ENCODE data around the gene MSMO1.
"Not testable (repeated sequence)": the region's sequence is repeated elsewhere in the genome, so short reads cannot be mapped to it uniquely, and the experiment has no call there.

Gene MSMO1

DNA sequence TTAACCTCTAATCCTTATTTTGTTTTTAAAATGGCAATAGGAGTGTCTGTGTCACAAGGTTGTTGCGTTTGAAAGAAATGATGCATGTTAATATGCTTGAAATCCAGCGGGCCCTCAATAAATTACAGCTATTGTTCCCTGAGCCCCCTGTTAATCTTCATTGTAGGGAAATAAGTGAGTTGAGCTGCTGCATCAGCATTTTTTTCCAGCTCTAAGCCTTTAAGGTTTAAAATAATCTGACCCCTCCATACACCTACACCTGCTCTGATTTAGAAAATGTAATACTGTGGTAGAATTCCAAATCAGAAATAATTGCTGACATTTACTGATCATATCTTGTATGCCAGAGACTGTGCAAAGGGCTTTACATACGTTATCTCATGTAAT is 2.6 kb upstream of the MSMO1 start:
- no peak for DNase-seq (ENCODE audit: low spot score)

DNA sequence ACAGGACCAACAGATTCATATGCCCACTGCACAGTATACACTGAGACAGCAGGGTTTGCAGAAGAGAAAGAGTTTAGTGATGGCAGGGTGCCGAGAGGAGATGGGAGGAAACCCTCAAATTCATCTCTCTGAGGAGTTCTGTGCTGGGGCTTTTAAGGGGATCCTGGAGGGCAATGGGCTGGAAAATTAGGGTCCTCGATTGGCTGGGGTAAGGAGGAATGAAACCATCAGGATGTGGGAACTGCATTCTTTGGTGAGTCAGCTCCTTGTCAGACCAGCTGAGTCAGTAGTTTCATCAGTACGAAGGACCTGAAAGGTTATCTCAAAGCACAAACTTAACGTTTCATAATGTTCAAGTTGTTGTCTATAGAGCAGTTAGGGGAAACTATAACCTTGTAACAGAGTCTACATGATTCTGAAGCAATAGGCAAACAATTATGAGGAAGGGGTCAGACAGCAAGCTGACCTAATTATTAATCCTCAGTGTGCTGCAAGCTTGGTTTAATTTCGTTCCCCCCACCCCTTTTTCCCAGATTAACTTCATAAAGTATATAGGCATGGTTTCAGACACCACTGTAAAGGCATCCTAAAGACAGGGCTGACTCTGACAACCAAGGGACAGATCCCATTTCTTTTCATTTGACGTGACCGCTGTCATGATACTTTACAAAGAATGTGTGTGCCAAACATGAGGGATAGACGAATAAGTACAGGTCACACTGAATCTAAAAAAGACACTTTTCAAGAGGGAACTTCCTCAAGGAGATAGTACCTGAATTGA is 1.5 kb upstream of the MSMO1 start:
- peak; percentile 19 for DNase-seq (ENCODE audit: low spot score)

DNA sequence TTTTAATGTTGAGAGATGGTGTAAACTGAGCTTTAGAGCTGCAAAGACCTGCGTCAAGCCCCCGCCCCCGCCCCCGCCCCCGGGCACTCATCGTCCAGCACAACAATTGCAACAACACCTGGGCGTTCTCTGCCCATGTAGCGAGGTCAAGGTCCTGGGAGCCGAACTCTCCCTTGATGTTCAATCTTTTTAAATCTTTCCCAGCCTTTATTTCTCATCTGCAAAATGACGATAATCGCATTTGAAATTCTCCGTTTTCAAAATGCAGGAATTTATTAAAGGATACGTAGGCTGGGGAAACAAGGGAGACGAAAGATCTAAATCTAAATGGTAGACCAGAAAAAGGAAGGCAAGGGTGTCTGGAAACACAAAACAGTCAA is 648 bp upstream of the MSMO1 start:
- peak; percentile 24 for DNase-seq (ENCODE audit: low spot score)

DNA sequence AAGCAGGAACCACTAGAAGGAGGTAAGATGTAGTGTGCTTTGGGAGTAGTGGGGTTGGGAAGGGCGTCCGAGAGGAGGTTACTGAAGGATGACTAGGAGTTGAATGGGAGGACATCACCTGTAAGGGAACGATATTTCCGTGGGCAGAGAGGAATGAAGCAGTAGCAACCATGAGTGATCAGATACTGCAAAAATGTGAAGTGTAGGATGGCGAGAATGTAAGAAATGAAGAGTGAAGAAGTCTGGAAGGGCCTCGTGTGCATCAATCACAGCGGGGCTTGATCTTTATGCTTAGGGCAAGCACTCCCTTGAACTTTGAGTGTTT is 594 bp downstream of the MSMO1 start:
- DNase-seq (ENCODE audit: low spot score), result peak; percentile 36

DNA sequence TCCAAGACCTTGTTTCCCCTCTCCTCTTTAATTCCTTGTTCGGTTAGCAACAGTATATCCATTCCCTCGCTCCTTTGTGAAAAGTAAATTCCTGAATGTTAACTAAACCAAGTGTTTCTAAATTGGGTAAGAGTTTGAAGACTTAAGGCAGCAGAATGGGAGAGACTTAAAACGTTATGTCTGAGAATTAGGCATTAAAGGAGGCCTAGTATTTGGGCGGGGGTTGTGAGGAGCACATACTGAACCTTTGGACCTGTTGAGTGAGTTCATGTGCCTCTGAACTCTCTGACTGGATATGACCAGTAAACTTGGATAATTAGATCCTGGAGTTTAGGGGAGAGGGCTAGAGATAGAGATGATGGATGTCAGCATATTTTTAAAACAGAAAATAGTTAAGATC is 1.2 kb downstream of the MSMO1 start:
- no peak for DNase-seq (ENCODE audit: low spot score)

DNA sequence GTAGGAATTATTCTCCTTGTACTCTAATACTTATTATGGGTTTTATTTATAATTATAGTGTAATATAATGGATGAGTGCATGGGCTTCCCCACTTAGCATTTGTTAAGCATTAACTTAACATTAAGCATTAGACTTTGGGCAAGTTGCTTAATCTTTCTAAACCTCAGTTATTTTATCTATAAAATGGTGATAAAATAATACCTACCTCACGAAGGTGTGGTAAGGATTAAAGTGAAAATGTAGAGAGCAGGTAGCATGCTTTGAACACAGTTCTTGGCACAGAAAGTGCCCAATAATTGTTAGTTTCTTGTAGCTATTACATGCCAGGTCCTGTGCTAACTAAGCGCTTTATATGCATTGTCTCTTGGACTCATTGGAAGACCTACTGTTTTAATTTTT is 2.6 kb downstream of the MSMO1 start:
- DNase-seq (ENCODE audit: low spot score), result no peak

DNA sequence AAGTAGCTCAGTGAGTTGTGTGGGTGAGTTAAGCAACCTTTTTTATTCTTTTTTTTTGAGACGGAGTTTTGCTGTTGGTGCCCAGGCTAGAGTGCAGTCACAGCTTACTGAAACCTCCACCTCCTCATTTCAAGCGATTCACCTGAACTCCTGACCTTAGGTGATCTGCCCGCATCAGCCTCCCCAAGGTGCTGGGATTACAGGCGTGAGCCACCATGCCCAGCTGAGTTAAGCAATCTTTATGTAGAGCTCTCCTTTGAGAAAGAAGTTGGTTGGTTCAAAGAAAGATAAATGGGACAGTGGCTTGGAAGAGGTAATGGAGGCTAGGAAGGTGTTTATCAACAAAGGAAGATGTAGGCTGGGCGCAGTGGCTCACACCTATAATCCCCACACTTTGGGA is 3.2 kb downstream of the MSMO1 start:
- DNase-seq (ENCODE audit: low spot score), result no peak

DNA sequence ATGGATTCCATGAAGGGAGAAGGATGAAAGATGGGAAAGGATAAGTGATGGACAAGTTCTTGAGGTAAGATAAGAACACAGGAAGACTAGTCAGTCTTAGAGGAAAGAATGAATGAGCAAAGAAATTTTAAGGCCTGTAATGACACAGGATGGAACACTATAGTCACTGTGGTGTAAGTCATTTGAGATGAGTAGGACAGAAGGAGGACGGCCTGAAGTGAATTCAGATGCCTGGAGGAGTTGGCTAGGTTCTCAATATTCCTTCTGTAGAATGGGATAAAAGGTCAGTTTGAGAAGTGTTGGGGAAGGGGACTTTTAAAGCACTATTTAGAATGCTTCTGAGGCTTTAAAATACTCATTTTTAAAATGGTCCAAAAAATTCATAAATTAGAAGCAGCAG is 3.9 kb downstream of the MSMO1 start:
- DNase-seq (ENCODE audit: low spot score), result no peak

DNA sequence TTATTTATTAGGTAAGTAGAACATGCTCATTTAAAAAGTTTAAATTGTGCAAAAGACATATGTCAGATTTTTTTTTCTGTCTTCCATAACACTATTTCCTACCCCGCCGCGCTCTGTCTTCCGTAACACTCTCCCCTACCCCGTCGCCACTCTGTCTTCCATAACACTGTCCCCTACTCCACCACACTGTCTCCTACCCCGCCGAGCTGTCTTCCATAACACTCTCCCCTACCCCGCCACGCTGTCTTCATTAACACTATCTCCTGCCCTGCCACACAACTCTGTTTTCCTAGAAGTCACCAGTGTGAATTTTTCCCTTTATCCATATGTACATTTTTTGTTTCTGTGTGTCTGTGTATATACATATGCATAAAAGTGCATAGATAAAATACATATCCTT is 4.4 kb downstream of the MSMO1 start:
- no peak for DNase-seq (ENCODE audit: low spot score)

DNA sequence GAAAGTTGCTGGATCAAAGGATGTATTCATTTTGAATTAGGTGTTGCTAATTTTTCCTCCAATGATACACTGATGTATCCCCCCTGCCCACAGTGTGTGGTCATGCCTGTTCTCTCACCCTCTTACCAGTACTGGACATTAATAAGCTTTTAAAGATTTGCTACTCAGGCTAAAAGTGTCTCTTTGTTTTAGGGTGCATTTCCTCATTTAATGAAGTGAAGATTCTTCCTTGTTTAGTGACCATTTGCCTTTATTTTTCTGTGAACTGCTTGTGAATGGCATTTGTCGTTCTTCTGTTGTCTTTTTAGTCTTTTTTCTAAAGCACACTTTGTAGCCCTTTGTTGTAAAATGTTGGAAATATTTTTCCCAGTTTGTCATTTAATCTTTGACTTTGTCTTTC is 5.0 kb downstream of the MSMO1 start:
- no peak for DNase-seq (ENCODE audit: low spot score)

DNA sequence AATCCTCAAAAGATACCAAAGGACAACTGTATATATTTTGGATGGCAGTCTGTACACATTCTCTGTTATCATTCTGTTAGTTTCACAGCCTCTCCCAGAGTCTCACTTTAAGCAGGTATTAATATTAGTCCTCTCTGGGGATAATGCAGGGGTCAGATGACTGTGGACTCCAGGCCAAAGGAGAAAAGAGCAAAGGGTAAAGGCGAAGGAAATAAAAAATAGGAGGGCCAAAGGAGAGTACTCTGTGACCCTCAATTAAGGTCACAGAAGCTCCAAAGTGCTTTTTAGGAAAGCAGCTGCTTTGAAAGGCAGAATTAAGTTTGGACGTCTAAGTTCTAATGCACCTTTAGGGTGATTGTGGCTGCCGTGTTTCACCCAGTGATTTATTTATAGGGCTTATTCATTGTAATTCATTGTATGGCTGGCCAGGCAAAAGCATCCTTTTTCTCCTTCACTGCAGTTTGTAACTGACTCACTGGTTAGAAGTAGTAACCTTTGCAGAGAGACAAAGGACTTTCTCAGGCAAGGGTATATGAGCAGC is 7.8 kb downstream of the MSMO1 start:
- DNase-seq (ENCODE audit: low spot score), result no peak

DNA sequence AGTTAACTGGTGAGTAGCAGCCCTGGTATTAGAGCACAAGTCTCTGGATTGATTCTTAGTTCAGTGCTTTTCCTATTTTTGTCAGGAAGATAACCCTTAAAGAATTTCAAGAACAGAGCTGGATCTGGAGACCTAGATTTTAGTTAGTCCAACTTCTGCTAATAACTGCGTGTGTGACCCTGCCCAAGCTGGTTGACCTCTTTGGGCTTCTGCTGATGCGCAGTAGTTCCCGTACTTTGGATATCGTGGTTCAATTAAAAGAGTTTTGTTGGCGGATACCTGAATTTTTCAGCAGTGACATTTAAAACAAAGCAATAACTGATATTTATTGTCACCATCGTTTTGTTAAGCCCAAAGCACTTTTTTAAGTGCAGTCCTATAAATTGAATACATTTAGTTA is 9.3 kb downstream of the MSMO1 start:
- no peak for DNase-seq (ENCODE audit: low spot score)

DNA sequence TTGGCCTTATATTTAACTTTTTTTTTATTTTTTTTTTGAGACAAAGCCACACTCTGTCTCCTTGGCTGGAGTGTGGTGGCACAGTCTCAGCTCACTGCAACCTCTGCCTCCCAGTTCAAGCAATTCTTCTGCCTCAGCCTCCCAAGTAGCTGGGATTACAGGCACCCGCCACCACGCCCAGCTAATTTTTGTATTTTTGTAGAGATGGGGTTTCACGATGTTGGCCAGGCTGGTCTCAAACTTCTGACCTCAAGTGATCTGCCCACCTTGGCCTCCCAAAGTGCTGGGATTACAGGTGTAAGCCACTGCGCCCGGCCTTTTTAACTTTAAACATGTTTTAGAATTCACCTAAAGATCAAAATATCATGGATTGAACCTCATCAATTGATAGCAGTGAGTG is 14.9 kb downstream of the MSMO1 start:
- DNase-seq (ENCODE audit: low spot score), result not testable (repeated sequence)

DNA sequence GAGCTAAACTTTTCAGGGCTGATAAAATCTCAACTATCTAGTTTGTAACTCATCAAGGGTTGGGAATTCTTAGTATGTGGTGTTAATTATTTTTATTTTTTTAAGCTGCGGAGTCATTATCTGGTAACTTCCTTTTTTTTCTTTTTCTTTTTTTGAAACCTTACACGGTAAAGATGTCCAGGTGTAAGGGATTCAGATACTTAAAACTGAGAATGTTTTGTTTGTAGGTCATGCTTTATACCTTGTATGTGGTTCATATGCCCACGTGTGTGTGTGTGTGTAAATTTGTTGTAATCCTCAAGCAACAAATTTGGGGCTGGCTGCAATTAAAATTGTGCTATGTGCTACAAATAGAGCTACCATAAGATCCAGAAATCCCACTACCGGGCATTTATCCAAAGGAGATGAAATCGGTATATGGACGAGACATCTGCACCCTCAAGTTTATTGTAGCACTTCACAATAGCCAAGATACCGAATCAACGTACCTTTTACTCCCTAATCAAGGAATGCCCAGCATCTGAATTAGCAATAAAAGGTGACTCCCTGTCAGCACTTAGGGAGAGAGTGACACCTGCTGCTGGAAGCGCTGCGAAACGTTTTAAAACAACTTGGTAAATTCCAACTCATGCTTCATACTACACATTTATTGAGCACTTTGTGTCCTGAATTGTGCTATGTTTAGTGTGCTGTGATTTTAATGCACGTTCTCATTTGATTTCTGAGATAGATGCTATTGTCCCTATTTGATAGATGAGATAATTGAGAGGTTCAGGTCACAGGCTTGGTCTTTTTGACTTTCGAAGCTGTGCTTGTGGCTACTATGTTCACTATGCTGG is 16.1 kb downstream of the MSMO1 start:
- DNase-seq (ENCODE audit: low spot score), result no peak

DNA sequence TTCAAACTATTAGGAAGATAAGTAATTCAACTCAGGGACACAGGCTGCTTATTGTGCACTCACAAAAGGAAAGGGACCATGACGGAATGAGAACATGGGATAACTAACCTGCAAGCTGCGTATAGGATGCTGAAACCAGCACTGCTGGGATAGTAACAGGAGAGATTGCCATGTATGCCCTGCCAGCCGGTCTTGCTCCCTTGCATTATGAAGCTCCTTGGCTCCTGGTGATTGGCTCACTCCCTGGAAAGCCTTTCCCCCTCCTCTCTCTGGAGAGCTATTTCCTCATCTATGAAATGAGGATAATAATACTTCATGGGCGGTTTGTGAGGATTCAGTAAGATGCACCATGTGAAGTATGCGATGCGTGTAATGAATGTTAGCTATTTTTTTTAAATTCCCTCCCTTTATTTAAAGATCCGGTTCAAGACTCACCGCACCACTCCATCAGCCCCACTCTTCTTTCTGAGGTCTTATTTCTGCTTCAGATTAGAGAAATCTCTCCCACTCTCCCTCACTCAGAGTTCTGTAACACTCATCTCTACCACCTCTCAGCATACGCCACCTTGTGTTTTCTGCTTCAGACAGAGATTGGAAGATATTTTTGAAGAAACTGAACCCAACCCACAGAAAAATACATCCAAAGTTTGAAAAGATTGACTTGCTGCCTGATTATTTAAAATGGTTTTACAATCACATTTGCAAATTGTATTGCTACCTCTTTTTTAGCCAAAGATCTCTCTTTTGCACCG is 18.4 kb downstream of the MSMO1 start:
- DNase-seq (ENCODE audit: low spot score), result no peak

DNA sequence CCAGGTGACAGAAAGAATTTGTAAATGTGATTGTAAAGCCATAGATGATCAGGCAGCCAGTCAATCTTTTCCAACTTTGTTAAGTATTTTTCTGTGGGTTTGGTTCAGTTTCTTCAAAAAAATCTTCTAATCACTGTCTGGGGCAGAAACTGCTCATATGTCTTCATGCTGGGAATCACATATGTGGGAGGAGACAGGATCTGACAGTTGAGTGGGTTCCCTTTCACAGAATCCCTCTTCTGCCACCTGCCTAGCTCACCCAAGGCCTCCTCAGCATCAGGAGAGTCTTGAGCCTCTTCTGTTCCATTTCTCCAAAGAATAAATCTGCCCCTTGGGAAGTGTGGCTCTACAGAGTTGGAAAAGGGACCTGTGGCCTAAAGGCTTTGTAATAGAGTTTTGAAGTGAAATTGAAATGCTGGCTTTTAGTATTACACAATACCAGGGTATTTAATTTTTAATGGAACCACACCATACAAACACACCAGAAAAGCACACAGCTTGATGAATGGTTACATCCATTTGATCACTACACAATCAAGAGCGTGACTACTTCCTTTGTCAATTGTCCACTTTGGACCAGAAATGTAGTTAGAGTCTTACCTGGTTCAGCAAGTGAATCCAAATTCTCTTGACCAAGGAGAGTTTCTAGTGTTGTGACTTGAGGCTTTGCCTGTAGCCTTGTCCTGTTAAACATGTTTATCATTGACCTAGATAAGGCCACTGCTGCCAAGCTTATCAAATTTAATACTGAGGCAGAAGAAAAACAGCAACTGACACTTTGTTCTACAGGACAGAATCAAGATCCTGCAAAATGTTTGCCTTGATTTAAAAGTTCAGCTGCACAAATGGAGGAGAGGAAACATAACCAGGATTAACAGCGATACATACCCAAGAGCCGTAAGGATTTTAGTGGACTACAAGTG is 20.4 kb downstream of the MSMO1 start:
- no peak for DNase-seq (ENCODE audit: low spot score)

DNA sequence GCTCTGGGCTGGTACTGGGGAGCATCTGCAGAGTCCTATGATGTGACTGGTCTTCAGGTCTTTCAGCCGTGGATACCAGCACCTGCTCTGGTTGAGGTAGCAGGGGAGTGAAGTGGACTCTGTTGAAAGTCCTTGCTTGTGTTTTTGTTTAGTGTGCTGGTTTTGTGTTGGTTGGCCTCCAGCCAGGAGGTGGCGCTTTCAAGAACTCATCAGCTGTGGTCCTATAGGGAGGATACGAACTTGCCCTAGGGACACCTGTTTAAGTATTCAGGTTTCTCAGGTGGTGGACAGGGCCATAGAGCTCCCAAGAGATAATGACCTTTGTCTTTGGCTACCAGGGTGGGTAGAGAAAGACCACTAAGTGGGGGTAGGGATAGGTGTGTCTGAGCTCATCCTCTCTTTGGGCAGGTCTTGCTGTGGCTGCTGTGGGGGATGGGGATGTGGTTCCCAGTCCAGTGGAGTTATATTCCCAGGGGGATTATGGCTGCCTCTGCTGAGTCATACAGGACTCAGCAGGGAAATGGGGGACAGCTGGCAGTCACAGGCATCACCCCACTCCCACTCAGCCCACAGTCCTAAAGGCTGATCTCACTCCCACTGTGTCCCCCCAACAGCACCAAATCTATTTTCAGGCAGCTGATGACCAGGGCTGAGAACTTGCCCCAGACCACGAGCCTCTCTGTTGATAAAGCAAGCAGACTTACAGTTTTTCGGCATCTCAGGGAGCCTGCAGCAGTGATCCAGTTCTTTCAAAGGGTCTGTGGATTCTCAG is 24.1 kb downstream of the MSMO1 start:
- no peak for DNase-seq (ENCODE audit: low spot score)

DNA sequence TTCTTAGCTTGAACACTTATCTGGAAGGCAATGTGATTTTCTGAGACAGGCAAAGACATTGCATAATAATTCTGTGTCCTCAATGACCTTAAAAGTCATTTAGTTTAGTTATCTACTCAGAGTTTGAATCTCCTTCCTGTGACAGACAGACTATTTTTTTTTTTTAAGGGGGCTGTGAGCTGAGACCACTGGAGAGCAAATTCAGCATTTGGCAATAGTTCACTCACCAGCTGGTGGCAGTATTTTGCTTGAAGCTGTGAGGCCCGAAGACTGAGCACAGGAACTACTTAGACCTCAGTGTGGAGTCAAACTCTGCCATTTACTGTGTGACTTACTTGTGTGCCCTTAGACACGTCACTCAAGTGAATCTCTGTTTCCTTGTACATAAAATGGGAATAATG is 28.4 kb downstream of the MSMO1 start:
- peak; percentile 23 for DNase-seq (ENCODE audit: low spot score)

DNA sequence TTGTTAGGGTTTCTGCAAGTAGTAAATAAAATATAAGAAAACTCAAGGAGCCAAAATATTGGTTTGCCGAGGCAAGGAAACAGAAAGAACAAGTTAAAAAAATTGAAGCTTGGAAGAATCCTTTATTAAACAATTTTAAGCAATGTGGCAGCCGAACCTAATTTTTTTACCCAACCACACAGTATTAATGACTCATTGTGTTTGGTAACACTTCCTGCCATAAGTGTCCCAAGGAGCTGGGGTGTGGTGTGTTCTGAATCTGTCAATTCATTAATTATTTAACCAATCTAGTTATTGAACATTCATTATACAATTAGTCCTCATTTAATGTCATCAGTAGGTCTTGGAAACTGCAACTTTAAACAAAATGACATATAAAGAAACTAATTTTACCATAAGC is 32.0 kb downstream of the MSMO1 start:
- DNase-seq (ENCODE audit: low spot score), result peak; percentile 71

DNA sequence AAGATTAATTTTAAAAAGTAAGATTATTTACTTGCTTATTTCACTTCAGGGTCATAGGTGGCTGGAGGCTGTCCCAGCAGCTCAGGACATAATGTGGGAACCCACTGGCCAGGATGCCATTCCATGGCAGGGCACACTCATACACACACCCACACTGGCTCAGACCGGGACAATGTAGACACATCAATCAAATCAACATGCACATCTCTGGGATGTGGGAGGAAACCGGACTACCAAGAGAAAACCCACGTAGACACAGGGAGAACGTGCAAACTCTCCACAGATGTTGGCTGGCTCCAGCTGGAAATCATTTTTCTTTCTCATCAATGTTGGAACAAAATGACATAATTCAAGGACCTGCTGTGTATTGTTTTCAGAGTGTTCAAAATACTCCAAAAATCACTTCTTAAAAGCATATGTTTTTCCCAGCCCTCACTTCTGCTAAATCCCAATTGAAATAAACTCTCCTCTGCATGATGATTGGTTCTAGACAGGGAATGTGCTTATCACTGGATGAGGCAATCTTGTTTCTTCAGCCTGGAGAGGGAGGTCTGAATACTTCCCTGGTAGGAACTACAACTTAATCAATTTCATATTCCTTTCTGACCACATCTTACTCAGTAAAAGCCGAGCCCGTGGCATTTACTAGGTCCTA is 32.7 kb downstream of the MSMO1 start:
- peak; percentile 70 for DNase-seq (ENCODE audit: low spot score)
